ENCODE measurements around the gene STAG2. TPM values are rescaled to one million over a fixed set of nuclear protein-coding genes. Genes with fewer than 3 reads are reported as not detected.

The STAG2 gene
- total RNA-seq, 4 donors from 2014 or later = 22.6 to 78.0 (median 50.7) TPM

DNA sequence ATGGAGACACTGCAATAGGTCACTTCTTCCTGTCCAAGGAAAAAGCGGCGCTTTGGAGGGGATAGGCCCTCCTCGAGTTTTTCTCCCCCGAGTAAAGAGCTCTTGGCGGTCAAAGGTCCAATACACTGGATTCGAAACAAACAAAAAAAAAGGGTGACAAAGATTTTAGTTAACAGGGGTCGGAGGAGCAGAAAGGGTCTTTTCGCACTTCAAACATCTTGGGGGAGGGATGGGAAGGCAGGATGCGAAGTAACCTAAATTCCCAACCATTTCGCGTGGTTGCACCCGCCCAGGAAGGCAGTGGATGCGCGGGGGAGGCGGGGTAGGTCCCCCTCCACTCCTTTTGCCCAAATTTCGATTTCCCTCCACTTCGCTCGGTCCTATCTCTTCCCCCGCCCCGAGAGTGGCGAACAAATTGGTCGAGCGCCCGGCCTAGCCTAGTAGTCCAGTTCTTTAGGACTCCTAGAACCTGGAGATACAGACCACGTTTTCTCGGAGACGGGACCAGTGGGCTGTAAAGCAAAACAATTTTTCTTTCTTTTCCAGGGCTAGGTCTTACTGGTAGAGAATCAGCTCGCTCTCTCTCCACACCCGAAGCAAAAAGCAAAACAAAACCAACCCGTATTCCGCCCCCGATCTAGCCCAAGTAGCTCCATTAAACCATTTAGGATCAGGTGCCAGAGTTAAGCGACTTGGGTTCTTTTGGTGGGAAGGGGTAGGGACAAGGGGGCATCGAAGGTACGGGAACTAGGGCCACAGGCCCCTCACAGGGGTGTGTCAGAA, 2.0 kb upstream of the STAG2 start:
- 14 to 29% methylated on average over 4 to 32 of the region's 35 CpGs for WGBS, 2 donors
- intact Hi-C loops (cut with DNase I) = no loop called here
- Histone ChIP-seq H3K4me3 (peak overlapping the region; percentile 44 to 81 (median 78)), H3K4me1 (peaks cover 0 to 20% (median 0%) of the 10 kb centered on the region in 3 donors), H3K27me3 (no peaks in the 10 kb centered on the region), H3K27ac (peak overlapping the region; percentile 92 to 99 (median 94)), H3K36me3 (no peaks in the 10 kb centered on the region), H3K9me3 (no peaks in the 10 kb centered on the region)
- TF ChIP-seq POLR2A (IDR thresholded peaks at IDR 0.05) = no peak
- TF ChIP-seq, protein P1, sequence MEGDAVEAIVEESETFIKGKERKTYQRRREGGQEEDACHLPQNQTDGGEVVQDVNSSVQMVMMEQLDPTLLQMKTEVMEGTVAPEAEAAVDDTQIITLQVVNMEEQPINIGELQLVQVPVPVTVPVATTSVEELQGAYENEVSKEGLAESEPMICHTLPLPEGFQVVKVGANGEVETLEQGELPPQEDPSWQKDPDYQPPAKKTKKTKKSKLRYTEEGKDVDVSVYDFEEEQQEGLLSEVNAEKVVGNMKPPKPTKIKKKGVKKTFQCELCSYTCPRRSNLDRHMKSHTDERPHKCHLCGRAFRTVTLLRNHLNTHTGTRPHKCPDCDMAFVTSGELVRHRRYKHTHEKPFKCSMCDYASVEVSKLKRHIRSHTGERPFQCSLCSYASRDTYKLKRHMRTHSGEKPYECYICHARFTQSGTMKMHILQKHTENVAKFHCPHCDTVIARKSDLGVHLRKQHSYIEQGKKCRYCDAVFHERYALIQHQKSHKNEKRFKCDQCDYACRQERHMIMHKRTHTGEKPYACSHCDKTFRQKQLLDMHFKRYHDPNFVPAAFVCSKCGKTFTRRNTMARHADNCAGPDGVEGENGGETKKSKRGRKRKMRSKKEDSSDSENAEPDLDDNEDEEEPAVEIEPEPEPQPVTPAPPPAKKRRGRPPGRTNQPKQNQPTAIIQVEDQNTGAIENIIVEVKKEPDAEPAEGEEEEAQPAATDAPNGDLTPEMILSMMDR (IDR thresholded peaks at IDR 0.05) = no peak
- no peak for DNase-seq

DNA sequence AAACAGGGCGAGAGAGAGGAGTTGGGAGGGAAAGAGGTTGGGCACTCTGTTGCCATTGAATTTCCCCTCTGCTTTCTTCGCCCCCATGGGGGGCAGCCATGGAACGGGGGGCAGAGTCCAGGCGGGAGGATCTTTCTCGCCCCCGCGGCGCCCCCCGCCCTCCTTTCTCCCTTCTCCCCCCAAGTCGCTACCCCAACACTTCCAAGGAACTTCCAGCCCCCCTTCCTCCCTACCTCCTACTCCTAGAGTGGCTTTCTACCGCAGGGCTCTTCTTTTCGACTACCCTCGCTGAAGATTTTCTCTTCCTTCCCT, 594 bp upstream of the STAG2 start:
- Histone ChIP-seq H3K27ac (peak overlapping the region; percentile 96 to 99 (median 98)), H3K4me3 (peak overlapping the region; percentile 68 to 81 (median 76)), H3K9me3 (no peaks in the 10 kb centered on the region), H3K4me1 (peaks cover 0 to 34% (median 0%) of the 10 kb centered on the region in 3 donors), H3K27me3 (no peaks in the 10 kb centered on the region), H3K36me3 (no peaks in the 10 kb centered on the region)
- intact Hi-C loops (cut with DNase I) = no loop called here
- TF ChIP-seq, protein P1 (IDR thresholded peaks at IDR 0.05) = no peak
- TF ChIP-seq POLR2A (IDR thresholded peaks at IDR 0.05) = no peak
- DNase-seq = no peak
- 0 to 20% methylated on average over 2 to 7 of the region's 13 CpGs for WGBS, 2 donors

DNA sequence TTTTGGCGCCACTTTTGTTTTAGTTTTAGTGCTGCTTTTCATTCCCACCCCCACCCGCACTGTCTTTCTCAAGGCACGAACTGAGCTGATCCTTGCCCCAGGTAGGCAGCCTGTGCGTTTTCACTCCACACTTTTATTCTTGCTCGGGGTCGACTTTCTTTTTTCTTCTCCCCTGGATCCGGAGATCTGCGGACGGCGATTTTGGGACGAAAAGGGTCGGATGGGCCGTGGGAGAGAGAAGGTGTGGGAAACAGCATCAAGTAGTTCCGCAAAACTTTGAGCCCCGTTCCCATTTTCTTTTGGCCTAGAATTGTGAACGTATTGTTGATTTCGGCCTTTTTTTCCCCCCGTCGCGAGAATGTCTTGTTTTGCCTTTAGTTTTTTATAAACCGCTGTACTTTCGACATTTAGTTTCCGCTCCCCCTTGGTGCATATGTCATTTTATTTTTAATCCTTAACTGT, 531 bp downstream of the STAG2 start:
- intact Hi-C loops (cut with DNase I) = no loop called here
- WGBS, 2 donors = 0 to 35% methylated on average over 13 to 23 of the region's 23 CpGs

DNA sequence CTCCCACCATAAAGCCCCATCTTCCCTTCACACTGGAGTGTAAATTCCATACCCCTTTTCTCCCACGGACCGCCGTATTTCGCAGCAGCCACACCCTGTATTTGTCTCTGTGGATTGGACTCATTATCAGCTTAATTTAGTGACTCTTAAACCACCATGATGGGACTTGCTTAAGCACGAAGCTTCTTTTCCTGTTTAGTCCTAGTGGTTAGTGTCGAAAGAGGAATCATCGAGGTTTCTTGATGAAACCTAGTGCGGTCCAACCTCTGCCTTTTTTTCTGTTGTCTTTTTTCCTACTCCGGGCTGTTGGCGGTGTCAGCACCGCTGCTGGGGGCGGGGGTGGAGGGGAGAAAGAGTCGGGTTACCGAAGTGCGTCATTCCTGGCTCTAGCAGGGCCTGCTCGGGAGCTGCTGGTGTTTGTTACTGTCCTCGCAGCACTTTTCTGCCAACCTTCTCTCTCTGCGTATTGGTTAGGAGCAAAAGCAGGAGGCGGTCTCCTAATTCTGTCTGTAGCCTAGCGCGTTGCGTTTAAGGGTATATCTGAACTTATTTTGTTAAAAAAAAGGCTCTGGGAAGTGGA, 1.4 kb downstream of the STAG2 start:
- DNase-seq = peak; percentile 23
- TF ChIP-seq, protein P1 (IDR thresholded peaks at IDR 0.05) = no peak
- TF ChIP-seq POLR2A (IDR thresholded peaks at IDR 0.05) = peak in 2 of 4 donors; percentile 67 to 75
- H3K27ac ChIP-seq = peak overlapping the region; percentile 96 to 99 (median 98)
- 0 to 50% methylated on average over 10 to 22 of the region's 22 CpGs for WGBS, 2 donors
- peaks cover 0 to 38% (median 0%) of the 10 kb centered on the region in 3 donors for H3K4me1 ChIP-seq
- no peaks in the 10 kb centered on the region for H3K27me3 ChIP-seq
- intact Hi-C loops (cut with DNase I) = no loop called here
- peak overlapping the region; percentile 68 to 81 (median 76) for H3K4me3 ChIP-seq
- no peaks in the 10 kb centered on the region for H3K36me3 ChIP-seq
- H3K9me3 ChIP-seq = no peaks in the 10 kb centered on the region

More for the DNA sequence above, 531 bp downstream of the STAG2 start:
- Histone ChIP-seq H3K27ac (peak overlapping the region; percentile 96 to 99 (median 98)), H3K36me3 (no peaks in the 10 kb centered on the region), H3K9me3 (no peaks in the 10 kb centered on the region), H3K27me3 (no peaks in the 10 kb centered on the region), H3K4me3 (peak overlapping the region; percentile 68 to 81 (median 76)), H3K4me1 (peaks cover 0 to 34% (median 0%) of the 10 kb centered on the region in 3 donors)
- TF ChIP-seq, protein P1 (IDR thresholded peaks at IDR 0.05) = no peak
- no peak for TF ChIP-seq POLR2A (IDR thresholded peaks at IDR 0.05)
- no peak for DNase-seq

Data from esophagus squamous epithelium (tissue), 5 donors.